Immature natural killer cell (primary cell): Measurements from ENCODE around the gene CD96. TPM values are rescaled to one million over a fixed set of nuclear protein-coding genes. Genes with fewer than 3 reads are reported as not detected.

Source experiments
- DNase-seq, 3 donors: peaks; one replicate each; pipeline ENCODE4 v3.0.0; 2022; ENCODE audit warnings: mixed read lengths in 1 of 3
- H3K27ac Mint-ChIP-seq, 6 donors: one replicate each; pipeline ENCODE4 v1.8.0; 2020; ENCODE audit warnings: mixed read lengths in 6 of 6, mild to moderate bottlenecking in 5 of 6, inconsistent platforms in 4 of 6, moderate library complexity in 3 of 6
- H3K27me3 Mint-ChIP-seq, 3 donors: one replicate each; pipeline ENCODE4 v1.8.0; 2020 to 2021; ENCODE audit warnings: low read depth in 3 of 3, mild to moderate bottlenecking in 3 of 3, mixed read lengths in 3 of 3, moderate library complexity in 3 of 3, inconsistent platforms in 1 of 3
- H3K36me3 Mint-ChIP-seq, 3 donors: one replicate each; pipeline ENCODE4 v1.8.0; 2020; ENCODE audit warnings: mixed read lengths in 3 of 3, inconsistent platforms in 2 of 3, mild to moderate bottlenecking in 2 of 3
- H3K4me1 Mint-ChIP-seq, 2 donors: one replicate each; pipeline ENCODE4 v1.8.0; 2020; ENCODE audit warnings: inconsistent platforms in 2 of 2, mild to moderate bottlenecking in 2 of 2, mixed read lengths in 2 of 2, moderate library complexity in 1 of 2
- H3K4me3 Mint-ChIP-seq, 5 donors: one replicate each; pipeline ENCODE4 v1.8.0; 2020; ENCODE audit warnings: mild to moderate bottlenecking in 5 of 5, mixed read lengths in 5 of 5, inconsistent platforms in 3 of 5, moderate library complexity in 3 of 5
- H3K9me3 Mint-ChIP-seq, 6 donors: one replicate each; pipeline ENCODE4 v1.8.0; 2020; ENCODE audit warnings: mild to moderate bottlenecking in 6 of 6, mixed read lengths in 6 of 6, inconsistent platforms in 4 of 6, moderate library complexity in 3 of 6
- polyA plus RNA-seq, 3 donors: library from polyadenylated mRNA; unstranded; fragments of 300-500 nt; fragmentation: Illumina TruSeq; gene quantifications; one replicate each; pipeline ENCODE4 v1.2.3, GENCODE V29; 2021

The CD96 gene
- polyA plus RNA-seq, 3 donors from 2014 or later: 206 to 251 (median 217) TPM

- Mint-ChIP-seq H3K36me3 (peaks cover 33 to 58% (median 39%) of the 10 kb centered on the region in 3 donors), H3K4me3 (no peak overlapping the region), H3K27ac (peak overlapping the region in 4 of 6 donors; percentile 7 to 53 (median 34)), H3K9me3 (no peaks in the 10 kb centered on the region), H3K27me3 (no peaks in the 10 kb centered on the region), H3K4me1 (peaks cover 6 to 33% of the 10 kb centered on the region in 2 donors)
- no peak for DNase-seq
Measured at GRCh38 chr3:111592143-111592542, 50.1 kb downstream of the CD96 start.

- DNase-seq: no peak
- Mint-ChIP-seq H3K27ac (peak overlapping the region in 1 of 6 donors; percentile 18), H3K4me3 (no peak overlapping the region), H3K27me3 (no peaks in the 10 kb centered on the region), H3K9me3 (no peaks in the 10 kb centered on the region), H3K4me1 (peaks cover 6 to 33% of the 10 kb centered on the region in 2 donors), H3K36me3 (peaks cover 33 to 55% (median 39%) of the 10 kb centered on the region in 3 donors)
Measured at GRCh38 chr3:111592936-111593335, 50.9 kb downstream of the CD96 start.

- Mint-ChIP-seq H3K36me3 (peaks cover 34 to 56% (median 36%) of the 10 kb centered on the region in 3 donors), H3K4me1 (peaks cover 6 to 33% of the 10 kb centered on the region in 2 donors), H3K9me3 (no peaks in the 10 kb centered on the region), H3K27ac (peak overlapping the region; percentile 18 to 65 (median 44)), H3K27me3 (no peaks in the 10 kb centered on the region), H3K4me3 (no peak overlapping the region)
- DNase-seq: no peak
Measured at GRCh38 chr3:111593666-111594065, 51.7 kb downstream of the CD96 start.

GRCh38 chr3:111594205-111594604 lies 52.2 kb downstream of the CD96 start:
- peaks cover 33 to 54% (median 35%) of the 10 kb centered on the region in 3 donors for H3K36me3 Mint-ChIP-seq
- no peaks in the 10 kb centered on the region for H3K27me3 Mint-ChIP-seq
- no peak for DNase-seq
- H3K27ac Mint-ChIP-seq: peak overlapping the region; percentile 1 to 65 (median 26)
- no peaks in the 10 kb centered on the region for H3K9me3 Mint-ChIP-seq
- peaks cover 6 to 33% of the 10 kb centered on the region in 2 donors for H3K4me1 Mint-ChIP-seq
- no peak overlapping the region for H3K4me3 Mint-ChIP-seq

GRCh38 chr3:111594781-111595180 lies 52.8 kb downstream of the CD96 start:
- Mint-ChIP-seq H3K4me3 (no peak overlapping the region), H3K4me1 (peaks cover 6 to 33% of the 10 kb centered on the region in 2 donors), H3K9me3 (no peaks in the 10 kb centered on the region), H3K36me3 (peaks cover 31 to 51% (median 33%) of the 10 kb centered on the region in 3 donors), H3K27ac (peak overlapping the region in 5 of 6 donors; percentile 11 to 79 (median 49)), H3K27me3 (no peaks in the 10 kb centered on the region)
- no peak for DNase-seq

GRCh38 chr3:111595232-111595631 lies 53.2 kb downstream of the CD96 start, which contains the start of gene ZBED2:
Gene ZBED2 (minus strand): TSS chr3:111595346. CDS start chr3:111594201, 1,145 bp downstream.
- no peaks in the 10 kb centered on the region for H3K27me3 Mint-ChIP-seq
- no peak within 1 kb of the TSS for H3K4me3 Mint-ChIP-seq
- peaks cover 6 to 33% of the 10 kb centered on the region in 2 donors for H3K4me1 Mint-ChIP-seq
- DNase-seq: no peak
- peak within 1 kb of the TSS; percentile 34 to 79 (median 57) for H3K27ac Mint-ChIP-seq
- no peaks in the 10 kb centered on the region for H3K9me3 Mint-ChIP-seq
- H3K36me3 Mint-ChIP-seq: peaks cover 35 to 51% (median 38%) of the 10 kb centered on the region in 3 donors

GRCh38 chr3:111596328-111596727 lies 54.3 kb downstream of the CD96 start:
- DNase-seq: no peak
- H3K36me3 Mint-ChIP-seq: peaks cover 40 to 57% (median 42%) of the 10 kb centered on the region in 3 donors
- H3K9me3 Mint-ChIP-seq: no peaks in the 10 kb centered on the region
- H3K27me3 Mint-ChIP-seq: no peaks in the 10 kb centered on the region
- H3K4me1 Mint-ChIP-seq: peaks cover 6 to 33% of the 10 kb centered on the region in 2 donors
- no peak overlapping the region for H3K4me3 Mint-ChIP-seq
- H3K27ac Mint-ChIP-seq: peak overlapping the region in 5 of 6 donors; percentile 8 to 80 (median 55)

- no peak overlapping the region for H3K4me3 Mint-ChIP-seq
- H3K27ac Mint-ChIP-seq: peak overlapping the region in 5 of 6 donors; percentile 12 to 60 (median 33)
- no peak for DNase-seq
- peaks cover 6 to 28% of the 10 kb centered on the region in 2 donors for H3K4me1 Mint-ChIP-seq
- no peaks in the 10 kb centered on the region for H3K27me3 Mint-ChIP-seq
- H3K36me3 Mint-ChIP-seq: peaks cover 36 to 62% (median 39%) of the 10 kb centered on the region in 3 donors
- no peaks in the 10 kb centered on the region for H3K9me3 Mint-ChIP-seq
Measured at GRCh38 chr3:111598139-111598538, 56.1 kb downstream of the CD96 start.

- Mint-ChIP-seq H3K4me1 (peaks cover 7 to 29% of the 10 kb centered on the region in 2 donors), H3K4me3 (no peak overlapping the region), H3K9me3 (no peaks in the 10 kb centered on the region), H3K36me3 (peaks cover 32 to 65% (median 42%) of the 10 kb centered on the region in 3 donors), H3K27ac (peak overlapping the region in 1 of 6 donors; percentile 28), H3K27me3 (no peaks in the 10 kb centered on the region)
- DNase-seq: no peak
Measured at GRCh38 chr3:111598552-111598951, 56.6 kb downstream of the CD96 start.

- H3K27ac Mint-ChIP-seq: peak overlapping the region in 1 of 6 donors; percentile 43
- H3K4me3 Mint-ChIP-seq: no peak overlapping the region
- no peaks in the 10 kb centered on the region for H3K27me3 Mint-ChIP-seq
- H3K4me1 Mint-ChIP-seq: peaks cover 6 to 20% of the 10 kb centered on the region in 2 donors
- no peaks in the 10 kb centered on the region for H3K9me3 Mint-ChIP-seq
- DNase-seq: no peak
- peaks cover 26 to 71% (median 48%) of the 10 kb centered on the region in 3 donors for H3K36me3 Mint-ChIP-seq
Measured at GRCh38 chr3:111601810-111602209, 59.8 kb downstream of the CD96 start.

- H3K4me3 Mint-ChIP-seq: no peak overlapping the region
- no peak for DNase-seq
- H3K36me3 Mint-ChIP-seq: peaks cover 26 to 70% (median 47%) of the 10 kb centered on the region in 3 donors
- no peaks in the 10 kb centered on the region for H3K27me3 Mint-ChIP-seq
- H3K9me3 Mint-ChIP-seq: no peaks in the 10 kb centered on the region
- peaks cover 22 to 38% of the 10 kb centered on the region in 2 donors for H3K4me1 Mint-ChIP-seq
- peak overlapping the region in 5 of 6 donors; percentile 23 to 81 (median 51) for H3K27ac Mint-ChIP-seq
Measured at GRCh38 chr3:111603679-111604078, 61.7 kb downstream of the CD96 start.

GRCh38 chr3:111604119-111604518 lies 62.1 kb downstream of the CD96 start:
- Mint-ChIP-seq H3K4me3 (no peak overlapping the region), H3K27ac (peak overlapping the region in 5 of 6 donors; percentile 24 to 56 (median 54)), H3K36me3 (peaks cover 26 to 74% (median 51%) of the 10 kb centered on the region in 3 donors)

GRCh38 chr3:111605018-111605417 lies 63.0 kb downstream of the CD96 start:
- Mint-ChIP-seq H3K36me3 (peaks cover 21 to 69% (median 47%) of the 10 kb centered on the region in 3 donors), H3K4me1 (peaks cover 34 to 52% of the 10 kb centered on the region in 2 donors), H3K27ac (peak overlapping the region in 5 of 6 donors; percentile 18 to 51 (median 36)), H3K4me3 (no peak overlapping the region), H3K27me3 (no peaks in the 10 kb centered on the region), H3K9me3 (no peaks in the 10 kb centered on the region)
- no peak for DNase-seq

More at GRCh38 chr3:111604119-111604518, 62.1 kb downstream of the CD96 start:
- Mint-ChIP-seq H3K9me3 (no peaks in the 10 kb centered on the region), H3K27me3 (no peaks in the 10 kb centered on the region), H3K4me1 (peaks cover 26 to 43% of the 10 kb centered on the region in 2 donors)
- no peak for DNase-seq

- H3K4me1 Mint-ChIP-seq: peaks cover 39 to 57% of the 10 kb centered on the region in 2 donors
- H3K36me3 Mint-ChIP-seq: peaks cover 21 to 68% (median 47%) of the 10 kb centered on the region in 3 donors
- H3K9me3 Mint-ChIP-seq: no peaks in the 10 kb centered on the region
- DNase-seq: no peak
- H3K27me3 Mint-ChIP-seq: no peaks in the 10 kb centered on the region
- peak overlapping the region in 2 of 6 donors; percentile 50 to 51 for H3K27ac Mint-ChIP-seq
- no peak overlapping the region for H3K4me3 Mint-ChIP-seq
Measured at GRCh38 chr3:111605493-111605892, 63.5 kb downstream of the CD96 start.
